IPS-15b (cell line): ENCODE measurements around the gene GJB5.
"Not testable (repeated sequence)": the region's sequence is repeated elsewhere in the genome, so short reads cannot be mapped to it uniquely, and the experiment has no call there.

ENCODE experiments used
- H3K27me3 ChIP-seq: one replicate; pipeline ENCODE4 v1.6.1; 2013; ENCODE audit warnings: low read length; ENCODE audit not compliant: control insufficient read depth, insufficient read depth
- H3K36me3 ChIP-seq: one replicate; pipeline ENCODE4 v1.6.1; 2013; ENCODE audit warnings: low read length; ENCODE audit not compliant: control insufficient read depth, insufficient read depth
- H3K4me1 ChIP-seq: one replicate; pipeline ENCODE4 v1.6.1; 2013; ENCODE audit warnings: mild to moderate bottlenecking, low read length; ENCODE audit not compliant: control insufficient read depth, insufficient read depth
- H3K4me3 ChIP-seq: one replicate; pipeline ENCODE4 v1.5.1; 2013; ENCODE audit warnings: low read depth, low read length
- H3K9ac ChIP-seq: one replicate; pipeline ENCODE4 v1.6.1; 2013; ENCODE audit warnings: low read depth, mild to moderate bottlenecking, low read length
- H3K9me3 ChIP-seq: one replicate; pipeline ENCODE4 v1.6.1; 2013; ENCODE audit warnings: mild to moderate bottlenecking, low read length; ENCODE audit not compliant: control insufficient read depth, insufficient read depth

Gene GJB5

DNA sequence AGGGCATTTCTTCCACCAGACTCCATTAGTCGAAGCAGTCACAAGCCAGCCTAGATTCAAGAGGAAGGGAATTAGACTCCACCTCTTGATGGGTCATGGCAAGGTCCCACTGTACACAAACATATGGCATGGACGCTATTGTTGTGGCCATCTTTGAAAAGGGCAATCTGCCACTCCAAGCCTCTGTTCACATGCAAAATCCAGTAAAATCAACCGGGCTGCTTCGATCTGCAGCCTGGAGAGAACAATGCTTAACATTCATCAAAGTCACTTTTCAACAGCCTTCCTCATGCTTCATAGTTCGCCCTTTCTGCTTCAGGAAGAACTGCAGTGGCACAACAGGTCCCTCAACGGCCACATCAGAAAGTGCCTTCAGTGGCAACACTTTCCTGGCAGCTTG lies 28.0 kb upstream of the GJB5 start:
- no peaks in the 10 kb centered on the region for H3K9me3 ChIP-seq
- H3K27me3 ChIP-seq: no peaks in the 10 kb centered on the region
- H3K36me3 ChIP-seq: no peaks in the 10 kb centered on the region
- no peak overlapping the region for H3K9ac ChIP-seq
- H3K4me1 ChIP-seq: no peaks in the 10 kb centered on the region
- no peak overlapping the region for H3K4me3 ChIP-seq

DNA sequence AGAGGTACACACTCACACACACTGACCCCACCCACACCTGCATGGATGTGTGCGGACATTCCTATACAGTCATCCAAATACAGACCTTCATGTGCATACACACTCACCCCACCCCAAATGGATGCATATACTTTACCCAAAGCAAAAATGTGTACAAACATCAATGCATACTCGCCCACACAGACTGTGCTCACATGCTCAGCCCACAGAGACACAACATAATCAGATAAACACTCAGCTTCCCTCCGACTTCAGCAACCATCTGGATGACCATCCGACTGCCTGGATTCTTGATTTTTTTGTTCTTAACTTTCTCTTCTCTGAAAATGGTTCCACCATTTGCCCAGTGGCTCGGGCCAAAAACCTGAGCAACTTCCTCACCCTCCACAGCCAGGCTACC lies 24.4 kb upstream of the GJB5 start:
- Histone ChIP-seq H3K9me3 (no peaks in the 10 kb centered on the region), H3K9ac (no peak overlapping the region), H3K4me3 (no peak overlapping the region), H3K36me3 (no peaks in the 10 kb centered on the region), H3K27me3 (no peaks in the 10 kb centered on the region), H3K4me1 (no peaks in the 10 kb centered on the region)

DNA sequence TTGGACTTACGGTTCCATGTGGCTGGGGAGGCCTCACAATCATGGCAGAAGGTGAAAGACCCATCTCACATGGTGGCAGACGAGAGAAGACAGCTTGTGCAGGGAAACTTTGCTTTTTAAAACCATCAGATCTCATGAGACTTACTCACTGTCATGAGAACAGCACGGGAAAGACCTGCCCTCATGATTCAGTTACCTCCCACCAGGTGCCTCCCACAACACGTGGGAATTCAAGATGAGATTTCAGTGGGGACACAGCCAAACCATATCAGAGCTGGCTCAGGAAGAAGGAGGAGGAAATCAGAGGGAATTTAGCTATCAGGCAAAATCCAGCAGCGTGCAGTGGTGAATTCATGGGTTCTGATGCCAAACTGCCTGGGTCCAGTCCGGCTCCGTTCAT lies 22.0 kb upstream of the GJB5 start:
- not testable (repeated sequence) for H3K4me3 ChIP-seq

DNA sequence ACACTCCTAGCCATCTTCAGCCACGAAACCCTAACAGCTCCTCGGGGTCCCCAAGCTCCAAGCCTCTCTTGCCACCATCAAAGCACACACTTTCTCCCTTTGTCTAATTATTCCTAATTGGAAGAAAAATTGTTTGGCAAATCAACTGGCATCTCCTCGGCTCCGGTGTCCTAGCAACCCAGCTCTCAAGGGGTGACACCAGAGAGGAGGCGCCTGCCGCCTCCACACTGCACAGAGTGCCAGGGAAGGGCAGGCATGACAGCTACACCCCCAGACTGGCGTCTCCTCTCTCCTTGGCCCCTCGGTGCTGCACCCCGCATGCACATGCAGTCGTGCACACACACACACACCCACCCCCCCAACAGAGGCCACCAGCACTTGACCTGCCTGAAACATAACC lies 18.2 kb upstream of the GJB5 start:
- Histone ChIP-seq H3K4me3 (no peak overlapping the region), H3K9ac (no peak overlapping the region), H3K27me3 (peaks cover 2% of the 10 kb centered on the region), H3K9me3 (no peaks in the 10 kb centered on the region), H3K4me1 (no peaks in the 10 kb centered on the region), H3K36me3 (no peaks in the 10 kb centered on the region)

More for the DNA sequence above, 22.0 kb upstream of the GJB5 start:
- not testable (repeated sequence) for H3K36me3 ChIP-seq, H3K27me3 ChIP-seq, H3K9me3 ChIP-seq, H3K4me1 ChIP-seq, H3K9ac ChIP-seq

DNA sequence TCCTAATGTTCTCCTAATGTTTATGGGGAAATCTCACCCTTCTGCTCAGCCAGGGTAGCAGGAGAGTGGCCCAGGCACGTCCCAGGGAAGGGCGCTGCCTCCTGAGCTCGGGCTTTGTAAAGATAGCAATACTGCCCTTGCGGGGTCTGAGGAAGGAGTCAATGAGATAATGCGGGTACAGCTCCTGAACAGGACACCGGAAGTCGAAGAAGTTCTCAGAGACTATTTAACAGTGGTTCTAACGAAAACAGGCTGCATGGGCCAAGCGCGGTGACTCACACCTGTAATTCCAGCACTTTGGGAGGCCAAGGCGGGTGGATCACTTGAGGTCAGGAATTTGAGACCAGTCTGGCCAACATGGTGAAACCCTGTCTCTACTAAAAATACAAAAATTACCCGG lies 17.6 kb upstream of the GJB5 start:
- H3K9ac ChIP-seq, H3K9me3 ChIP-seq, H3K27me3 ChIP-seq: not testable (repeated sequence)

DNA sequence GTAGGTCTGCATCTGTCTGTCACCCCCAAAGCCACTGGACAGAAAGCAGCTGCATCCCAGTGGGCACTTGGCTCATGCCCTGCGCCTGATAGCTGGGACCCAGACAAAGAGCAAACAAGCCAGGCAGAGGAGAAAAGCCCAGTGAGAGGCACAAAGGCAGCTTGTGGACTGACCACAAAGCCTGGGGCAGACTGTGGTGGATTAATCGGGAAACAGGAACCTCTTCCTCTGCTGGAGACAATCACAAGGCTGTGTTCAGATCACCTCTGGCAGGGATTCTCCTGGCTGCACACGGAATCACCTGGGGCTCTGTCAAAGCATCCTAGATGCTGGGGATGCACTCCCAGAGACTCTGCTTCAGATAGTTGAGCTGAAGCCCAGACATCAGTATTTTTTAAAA lies 15.2 kb upstream of the GJB5 start:
- Histone ChIP-seq H3K36me3 (no peaks in the 10 kb centered on the region), H3K4me1 (no peaks in the 10 kb centered on the region), H3K9me3 (no peaks in the 10 kb centered on the region), H3K9ac (no peak overlapping the region), H3K27me3 (peaks cover 8% of the 10 kb centered on the region), H3K4me3 (no peak overlapping the region)

More for the DNA sequence above, 17.6 kb upstream of the GJB5 start:
- not testable (repeated sequence) for H3K4me1 ChIP-seq, H3K4me3 ChIP-seq, H3K36me3 ChIP-seq

DNA sequence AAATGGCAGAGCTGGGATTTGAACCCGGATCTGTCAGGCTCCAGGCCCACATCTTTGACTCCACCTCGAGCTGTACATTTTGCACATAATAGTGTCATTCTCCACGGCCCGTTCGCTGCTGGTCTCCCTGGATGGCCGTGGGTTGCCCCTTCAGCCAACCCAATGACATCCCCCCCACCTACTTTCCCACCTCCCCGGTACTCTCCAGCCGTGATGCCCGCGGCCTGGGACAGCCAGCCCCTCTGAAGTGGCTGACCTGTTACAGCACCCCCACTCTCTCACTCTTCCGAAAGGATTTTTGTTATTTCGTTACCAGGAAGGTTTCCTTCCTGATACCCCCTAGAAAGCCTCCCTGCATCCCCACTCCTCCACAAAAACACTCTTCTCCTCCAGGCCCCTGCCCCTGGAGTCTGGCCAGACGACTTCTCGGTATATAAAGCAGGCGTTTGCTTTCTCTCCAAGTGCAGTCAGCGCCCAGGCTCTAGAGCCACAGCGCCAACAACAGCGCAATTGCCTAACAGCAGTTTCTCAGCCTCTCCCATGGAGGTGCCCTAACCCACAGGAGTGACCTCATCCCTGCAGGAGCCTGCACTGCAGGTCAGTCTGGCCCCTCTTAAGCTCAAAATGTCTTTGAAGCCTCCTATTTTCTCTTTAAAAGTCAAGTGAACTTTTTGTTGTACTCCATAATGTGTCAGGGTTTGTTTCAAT lies 14.5 kb upstream of the GJB5 start:
- Histone ChIP-seq H3K4me1 (no peaks in the 10 kb centered on the region), H3K4me3 (no peak overlapping the region), H3K9ac (no peak overlapping the region), H3K27me3 (peaks cover 8% of the 10 kb centered on the region), H3K9me3 (no peaks in the 10 kb centered on the region), H3K36me3 (no peaks in the 10 kb centered on the region)

DNA sequence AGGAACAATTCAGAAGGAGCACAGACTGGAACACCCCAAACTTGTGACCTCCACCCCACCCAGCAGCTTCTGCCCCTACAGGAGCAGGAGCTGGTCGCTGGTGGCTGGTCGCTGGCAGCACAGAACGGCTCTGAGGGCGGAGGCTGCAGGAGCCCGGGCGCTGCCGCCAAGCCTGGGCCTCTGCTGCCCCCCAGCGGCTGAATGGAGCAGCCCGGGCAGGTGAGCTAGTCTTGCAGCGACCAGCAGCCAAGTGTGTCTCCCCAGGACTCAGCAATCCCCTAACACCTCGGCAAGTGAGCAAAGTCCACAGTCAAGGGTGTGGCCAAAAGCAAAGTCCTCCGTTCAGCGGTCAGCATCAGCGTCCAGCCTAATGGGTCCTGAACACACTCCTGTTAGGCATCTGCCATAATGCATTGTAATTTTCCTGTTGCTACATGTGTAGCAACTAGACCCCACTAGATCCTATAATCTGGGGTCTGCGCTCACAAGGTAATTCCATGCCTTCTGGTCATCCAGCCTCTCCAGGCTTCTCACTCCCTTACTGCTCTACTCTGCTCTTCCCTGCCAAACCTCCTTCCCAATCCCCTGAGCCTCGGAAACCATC lies 12.1 kb upstream of the GJB5 start:
- no peaks in the 10 kb centered on the region for H3K4me1 ChIP-seq
- no peak overlapping the region for H3K9ac ChIP-seq
- no peaks in the 10 kb centered on the region for H3K9me3 ChIP-seq
- peaks cover 8% of the 10 kb centered on the region for H3K27me3 ChIP-seq
- H3K4me3 ChIP-seq: no peak overlapping the region
- H3K36me3 ChIP-seq: no peaks in the 10 kb centered on the region

DNA sequence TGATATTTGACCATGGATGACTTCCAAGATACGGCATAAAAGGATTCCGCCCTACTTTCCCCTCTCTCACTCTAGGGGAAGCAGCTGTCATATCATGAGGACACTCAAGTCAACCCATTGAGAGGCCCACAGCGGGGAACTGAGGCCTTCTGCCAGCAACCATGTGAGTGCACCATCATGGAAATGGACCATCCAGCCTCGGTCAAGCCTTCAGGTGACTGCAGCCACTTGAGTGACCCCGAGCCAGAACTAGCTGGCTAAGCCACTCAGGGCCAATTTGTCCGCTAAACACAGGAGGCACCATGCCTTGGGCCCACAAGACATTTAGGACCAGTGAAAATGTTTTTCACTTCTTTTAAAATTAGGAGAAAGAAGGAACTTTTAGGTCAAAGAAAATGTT lies 11.1 kb upstream of the GJB5 start:
- Histone ChIP-seq H3K9me3 (no peaks in the 10 kb centered on the region), H3K4me3 (no peak overlapping the region), H3K27me3 (peaks cover 8% of the 10 kb centered on the region), H3K36me3 (no peaks in the 10 kb centered on the region), H3K9ac (no peak overlapping the region), H3K4me1 (no peaks in the 10 kb centered on the region)

DNA sequence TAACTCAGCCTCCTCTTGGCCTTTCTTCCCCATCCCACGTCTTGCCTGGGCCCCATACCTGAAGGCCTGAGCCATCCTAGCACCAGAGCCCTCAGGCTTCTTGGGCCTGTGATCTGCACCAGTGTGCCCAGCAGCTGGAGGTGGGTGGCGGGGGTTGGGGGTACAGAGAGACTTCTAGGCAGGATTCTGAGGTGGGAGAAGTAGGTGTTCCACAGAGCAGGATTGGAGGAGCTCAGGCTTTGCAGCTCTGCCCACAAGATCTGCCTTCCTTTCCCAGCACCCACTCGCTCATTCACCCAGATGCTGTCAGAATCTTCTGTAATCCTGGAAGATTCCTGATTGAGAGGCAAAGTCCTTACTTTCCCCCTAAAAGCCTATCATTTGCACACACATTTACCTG lies 10.0 kb upstream of the GJB5 start:
- no peak overlapping the region for H3K4me3 ChIP-seq
- H3K4me1 ChIP-seq: no peaks in the 10 kb centered on the region
- peaks cover 8% of the 10 kb centered on the region for H3K27me3 ChIP-seq
- no peaks in the 10 kb centered on the region for H3K36me3 ChIP-seq
- H3K9ac ChIP-seq: no peak overlapping the region
- no peaks in the 10 kb centered on the region for H3K9me3 ChIP-seq

DNA sequence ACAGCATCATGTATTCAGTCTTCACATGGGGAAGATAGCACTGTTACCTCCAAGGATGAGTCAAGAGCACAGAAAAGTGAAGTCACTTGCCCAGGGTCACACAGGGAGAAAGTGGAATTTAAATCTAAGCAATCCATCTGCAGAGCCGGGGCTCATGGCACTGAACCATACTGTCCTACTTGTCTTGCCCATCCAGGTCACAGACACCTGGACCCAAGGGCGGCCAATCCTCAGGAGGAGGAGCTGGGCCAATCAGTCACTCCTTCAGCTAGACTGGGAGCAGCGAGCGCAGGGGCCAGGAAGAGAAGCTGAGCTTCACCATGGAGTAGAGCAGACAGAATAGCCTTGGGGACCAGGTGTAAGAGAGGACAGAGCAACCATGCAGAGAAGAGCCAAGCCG lies 9.2 kb upstream of the GJB5 start:
- Histone ChIP-seq H3K36me3 (no peaks in the 10 kb centered on the region), H3K9ac (no peak overlapping the region), H3K9me3 (no peaks in the 10 kb centered on the region), H3K27me3 (peaks cover 8% of the 10 kb centered on the region), H3K4me1 (no peaks in the 10 kb centered on the region), H3K4me3 (no peak overlapping the region)

DNA sequence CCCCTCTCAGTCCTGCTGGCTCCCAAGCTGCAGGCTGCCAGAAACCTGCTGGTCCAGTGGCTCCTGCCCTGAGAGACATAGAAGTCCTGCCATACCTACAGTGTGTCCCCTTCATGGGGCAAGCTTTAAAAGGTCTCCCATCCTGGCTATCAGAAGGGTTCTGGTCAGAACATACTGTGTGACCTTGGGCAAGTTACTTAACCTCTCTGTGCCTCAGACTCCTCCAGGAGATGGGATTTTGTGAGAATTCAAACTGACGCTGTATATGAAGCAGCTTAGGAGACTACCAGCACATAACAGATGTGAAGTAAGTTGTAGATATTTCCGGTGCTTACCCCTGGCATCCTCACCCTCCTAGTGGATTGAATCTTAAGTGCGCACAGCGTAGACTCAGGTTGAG lies 8.7 kb upstream of the GJB5 start:
- no peaks in the 10 kb centered on the region for H3K9me3 ChIP-seq
- H3K27me3 ChIP-seq: peaks cover 8% of the 10 kb centered on the region
- no peaks in the 10 kb centered on the region for H3K4me1 ChIP-seq
- H3K4me3 ChIP-seq: no peak overlapping the region
- no peak overlapping the region for H3K9ac ChIP-seq
- no peaks in the 10 kb centered on the region for H3K36me3 ChIP-seq
